Measurements from ENCODE around the gene AGPAT1.

DNA sequence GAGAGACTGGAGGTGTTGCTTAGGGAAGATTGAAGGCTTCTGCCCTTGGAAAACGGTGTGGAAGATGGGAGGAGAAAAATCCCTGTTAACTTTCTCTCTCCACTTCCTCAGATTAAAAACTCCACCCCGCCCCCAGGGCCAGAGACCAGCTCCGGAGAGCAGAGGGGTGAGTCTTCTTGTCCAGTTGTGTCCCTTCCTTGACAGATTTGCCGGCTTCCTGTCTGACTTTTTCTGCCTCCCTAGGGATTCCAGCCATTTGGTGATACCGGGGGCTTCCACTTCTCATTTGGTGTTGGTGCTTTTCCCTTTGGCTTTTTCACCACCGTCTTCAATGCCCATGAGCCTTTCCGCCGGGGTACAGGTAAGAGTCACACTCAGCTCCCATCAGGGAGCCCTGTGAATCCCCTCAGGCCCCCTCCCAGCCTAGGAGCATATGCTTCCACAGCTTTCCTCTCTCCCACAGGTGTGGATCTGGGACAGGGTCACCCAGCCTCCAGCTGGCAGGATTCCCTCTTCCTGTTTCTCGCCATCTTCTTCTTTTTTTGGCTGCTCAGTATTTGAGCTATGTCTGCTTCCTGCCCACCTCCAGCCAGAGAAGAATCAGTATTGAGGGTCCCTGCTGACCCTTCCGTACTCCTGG lies 4.0 kb upstream of the AGPAT1 start:
- TF ChIP-seq CTCF (IDR thresholded peaks at IDR 0.05) (no peak), NR2C2 (CRISPR knock-in tag; IDR thresholded peaks at IDR 0.05) (no peak), CBFB (CRISPR knock-in tag; IDR thresholded peaks at IDR 0.05; ENCODE audit: low read depth) (no peak), CREB1 (CRISPR knock-in tag; IDR thresholded peaks at IDR 0.05) (no peak), JUN (CRISPR knock-in tag; IDR thresholded peaks at IDR 0.05) (no peak), ZNF512 (CRISPR knock-in tag; IDR thresholded peaks at IDR 0.05; ENCODE audit: borderline replicate concordance) (no peak), CREM (CRISPR knock-in tag; IDR thresholded peaks at IDR 0.05) (no peak), ZMAT4 (CRISPR knock-in tag; IDR thresholded peaks at IDR 0.05) (no peak)
- TF ChIP-seq, protein P1, sequence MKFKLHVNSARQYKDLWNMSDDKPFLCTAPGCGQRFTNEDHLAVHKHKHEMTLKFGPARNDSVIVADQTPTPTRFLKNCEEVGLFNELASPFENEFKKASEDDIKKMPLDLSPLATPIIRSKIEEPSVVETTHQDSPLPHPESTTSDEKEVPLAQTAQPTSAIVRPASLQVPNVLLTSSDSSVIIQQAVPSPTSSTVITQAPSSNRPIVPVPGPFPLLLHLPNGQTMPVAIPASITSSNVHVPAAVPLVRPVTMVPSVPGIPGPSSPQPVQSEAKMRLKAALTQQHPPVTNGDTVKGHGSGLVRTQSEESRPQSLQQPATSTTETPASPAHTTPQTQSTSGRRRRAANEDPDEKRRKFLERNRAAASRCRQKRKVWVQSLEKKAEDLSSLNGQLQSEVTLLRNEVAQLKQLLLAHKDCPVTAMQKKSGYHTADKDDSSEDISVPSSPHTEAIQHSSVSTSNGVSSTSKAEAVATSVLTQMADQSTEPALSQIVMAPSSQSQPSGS (CRISPR knock-in tag; IDR thresholded peaks at IDR 0.05; ENCODE audit: borderline replicate concordance, low read depth): no peak
- TF ChIP-seq, protein P2, sequence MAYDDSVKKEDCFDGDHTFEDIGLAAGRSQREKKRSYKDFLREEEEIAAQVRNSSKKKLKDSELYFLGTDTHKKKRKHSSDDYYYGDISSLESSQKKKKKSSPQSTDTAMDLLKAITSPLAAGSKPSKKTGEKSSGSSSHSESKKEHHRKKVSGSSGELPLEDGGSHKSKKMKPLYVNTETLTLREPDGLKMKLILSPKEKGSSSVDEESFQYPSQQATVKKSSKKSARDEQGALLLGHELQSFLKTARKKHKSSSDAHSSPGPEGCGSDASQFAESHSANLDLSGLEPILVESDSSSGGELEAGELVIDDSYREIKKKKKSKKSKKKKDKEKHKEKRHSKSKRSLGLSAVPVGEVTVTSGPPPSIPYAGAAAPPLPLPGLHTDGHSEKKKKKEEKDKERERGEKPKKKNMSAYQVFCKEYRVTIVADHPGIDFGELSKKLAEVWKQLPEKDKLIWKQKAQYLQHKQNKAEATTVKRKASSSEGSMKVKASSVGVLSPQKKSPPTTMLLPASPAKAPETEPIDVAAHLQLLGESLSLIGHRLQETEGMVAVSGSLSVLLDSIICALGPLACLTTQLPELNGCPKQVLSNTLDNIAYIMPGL (CRISPR knock-in tag; IDR thresholded peaks at IDR 0.05): no peak
- TF ChIP-seq, protein P3, sequence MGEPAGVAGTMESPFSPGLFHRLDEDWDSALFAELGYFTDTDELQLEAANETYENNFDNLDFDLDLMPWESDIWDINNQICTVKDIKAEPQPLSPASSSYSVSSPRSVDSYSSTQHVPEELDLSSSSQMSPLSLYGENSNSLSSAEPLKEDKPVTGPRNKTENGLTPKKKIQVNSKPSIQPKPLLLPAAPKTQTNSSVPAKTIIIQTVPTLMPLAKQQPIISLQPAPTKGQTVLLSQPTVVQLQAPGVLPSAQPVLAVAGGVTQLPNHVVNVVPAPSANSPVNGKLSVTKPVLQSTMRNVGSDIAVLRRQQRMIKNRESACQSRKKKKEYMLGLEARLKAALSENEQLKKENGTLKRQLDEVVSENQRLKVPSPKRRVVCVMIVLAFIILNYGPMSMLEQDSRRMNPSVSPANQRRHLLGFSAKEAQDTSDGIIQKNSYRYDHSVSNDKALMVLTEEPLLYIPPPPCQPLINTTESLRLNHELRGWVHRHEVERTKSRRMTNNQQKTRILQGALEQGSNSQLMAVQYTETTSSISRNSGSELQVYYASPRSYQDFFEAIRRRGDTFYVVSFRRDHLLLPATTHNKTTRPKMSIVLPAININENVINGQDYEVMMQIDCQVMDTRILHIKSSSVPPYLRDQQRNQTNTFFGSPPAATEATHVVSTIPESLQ (CRISPR knock-in tag; IDR thresholded peaks at IDR 0.05): no peak
- TF ChIP-seq, protein P4, sequence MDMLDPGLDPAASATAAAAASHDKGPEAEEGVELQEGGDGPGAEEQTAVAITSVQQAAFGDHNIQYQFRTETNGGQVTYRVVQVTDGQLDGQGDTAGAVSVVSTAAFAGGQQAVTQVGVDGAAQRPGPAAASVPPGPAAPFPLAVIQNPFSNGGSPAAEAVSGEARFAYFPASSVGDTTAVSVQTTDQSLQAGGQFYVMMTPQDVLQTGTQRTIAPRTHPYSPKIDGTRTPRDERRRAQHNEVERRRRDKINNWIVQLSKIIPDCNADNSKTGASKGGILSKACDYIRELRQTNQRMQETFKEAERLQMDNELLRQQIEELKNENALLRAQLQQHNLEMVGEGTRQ (CRISPR knock-in tag; IDR thresholded peaks at IDR 0.05): no peak
- TF ChIP-seq, protein P5, sequence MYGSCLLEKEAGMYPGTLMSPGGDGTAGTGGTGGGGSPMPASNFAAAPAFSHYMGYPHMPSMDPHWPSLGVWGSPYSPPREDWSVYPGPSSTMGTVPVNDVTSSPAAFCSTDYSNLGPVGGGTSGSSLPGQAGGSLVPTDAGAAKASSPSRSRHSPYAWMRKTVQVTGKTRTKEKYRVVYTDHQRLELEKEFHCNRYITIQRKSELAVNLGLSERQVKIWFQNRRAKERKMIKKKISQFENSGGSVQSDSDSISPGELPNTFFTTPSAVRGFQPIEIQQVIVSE (CRISPR knock-in tag; IDR thresholded peaks at IDR 0.05; ENCODE audit: borderline replicate concordance): no peak

Data from WTC11 (cell line).